Stimulated activated naive CD8-positive, alpha-beta T cell treated with anti-CD3 and anti-CD28 coated beads, Interleukin-15, amount 100 ng/mL, for 72 hours (primary cell): ENCODE results near the gene JAG1.

ENCODE experiments used
- ATAC-seq: fragments of 150-1000 bp; cut with Tn5 transposase; 2 replicates; pipeline ENCODE4 v1.10.0; 2021; ENCODE audit warnings: mild to moderate bottlenecking, moderate library complexity
- DNase-seq, 2 donors: peaks; one replicate each; pipeline ENCODE4 v3.0.0; 2021 to 2022
- H3K27ac Mint-ChIP-seq, 2 donors: one replicate each; pipeline ENCODE4 v1.8.0; 2022; ENCODE audit warnings: mild to moderate bottlenecking in 2 of 2, mixed read lengths in 2 of 2, moderate library complexity in 2 of 2
- H3K27me3 Mint-ChIP-seq: one replicate; pipeline ENCODE4 v1.8.0; 2022; ENCODE audit warnings: mixed read lengths
- H3K4me1 Mint-ChIP-seq: one replicate; pipeline ENCODE4 v1.8.0; 2022; ENCODE audit warnings: mild to moderate bottlenecking, mixed read lengths
- H3K4me3 Mint-ChIP-seq, 2 donors: one replicate each; pipeline ENCODE4 v1.8.0; 2022; ENCODE audit warnings: mild to moderate bottlenecking in 2 of 2, mixed read lengths in 2 of 2, moderate library complexity in 1 of 2
- H3K9me3 Mint-ChIP-seq, 2 donors: one replicate each; pipeline ENCODE4 v1.8.0; 2022; ENCODE audit warnings: mixed read lengths in 2 of 2

Gene JAG1

GRCh38 chr20:10707791-10708190, 34.0 kb upstream of the JAG1 start:
- H3K4me1 Mint-ChIP-seq, result no peaks in the 10 kb centered on the region
- DNase-seq, result no peak

GRCh38 chr20:10707068-10707467, 33.3 kb upstream of the JAG1 start:
- peaks cover 0 to 14% of the 10 kb centered on the region in 2 donors for H3K9me3 Mint-ChIP-seq
- H3K27ac Mint-ChIP-seq, result no peak overlapping the region
- H3K27me3 Mint-ChIP-seq, result peaks cover 7% of the 10 kb centered on the region
- no peaks in the 10 kb centered on the region for H3K4me1 Mint-ChIP-seq
- ATAC-seq (no peak), DNase-seq (no peak)
- no peak overlapping the region for H3K4me3 Mint-ChIP-seq

More at GRCh38 chr20:10707791-10708190, 34.0 kb upstream of the JAG1 start:
- H3K27me3 Mint-ChIP-seq, result peaks cover 7% of the 10 kb centered on the region
- no peak overlapping the region for H3K4me3 Mint-ChIP-seq
- peaks cover 0 to 14% of the 10 kb centered on the region in 2 donors for H3K9me3 Mint-ChIP-seq
- ATAC-seq, result no peak
- H3K27ac Mint-ChIP-seq, result no peak overlapping the region

- peaks cover 0 to 14% of the 10 kb centered on the region in 2 donors for H3K9me3 Mint-ChIP-seq
- ATAC-seq, result no peak
- H3K27me3 Mint-ChIP-seq, result peaks cover 7% of the 10 kb centered on the region
- H3K27ac Mint-ChIP-seq, result no peak overlapping the region
- H3K4me1 Mint-ChIP-seq, result no peaks in the 10 kb centered on the region
- H3K4me3 Mint-ChIP-seq, result no peak overlapping the region
- DNase-seq, result no peak
Measured at GRCh38 chr20:10706460-10706811, 32.6 kb upstream of the JAG1 start.

- Mint-ChIP-seq H3K4me3 (no peak overlapping the region), H3K4me1 (no peaks in the 10 kb centered on the region), H3K27me3 (peaks cover 7% of the 10 kb centered on the region), H3K9me3 (peaks cover 0 to 14% of the 10 kb centered on the region in 2 donors), H3K27ac (no peak overlapping the region)
- ATAC-seq (no peak), DNase-seq (no peak)
Measured at GRCh38 chr20:10705801-10706459, 32.1 kb upstream of the JAG1 start.

- ATAC-seq (no peak), DNase-seq (no peak)
- H3K27ac Mint-ChIP-seq, result no peak overlapping the region
- H3K27me3 Mint-ChIP-seq, result peaks cover 15% of the 10 kb centered on the region
- H3K4me3 Mint-ChIP-seq, result no peak overlapping the region
- H3K9me3 Mint-ChIP-seq, result peaks cover 0 to 21% of the 10 kb centered on the region in 2 donors
- H3K4me1 Mint-ChIP-seq, result no peaks in the 10 kb centered on the region
Measured at GRCh38 chr20:10701607-10702006, 27.8 kb upstream of the JAG1 start.

GRCh38 chr20:10699941-10700340, 26.1 kb upstream of the JAG1 start:
- peaks cover 22% of the 10 kb centered on the region for H3K27me3 Mint-ChIP-seq
- H3K4me3 Mint-ChIP-seq, result no peak overlapping the region
- no peak for ATAC-seq
- H3K4me1 Mint-ChIP-seq, result no peaks in the 10 kb centered on the region
- no peak for DNase-seq
- peaks cover 0 to 26% of the 10 kb centered on the region in 2 donors for H3K9me3 Mint-ChIP-seq
- H3K27ac Mint-ChIP-seq, result no peak overlapping the region

GRCh38 chr20:10699489-10699888, 25.7 kb upstream of the JAG1 start:
- Mint-ChIP-seq H3K4me1 (no peaks in the 10 kb centered on the region), H3K27ac (no peak overlapping the region), H3K9me3 (peaks cover 0 to 26% of the 10 kb centered on the region in 2 donors), H3K27me3 (peaks cover 24% of the 10 kb centered on the region), H3K4me3 (no peak overlapping the region)
- ATAC-seq (no peak), DNase-seq (no peak)

- Mint-ChIP-seq H3K27ac (no peak overlapping the region), H3K4me1 (no peaks in the 10 kb centered on the region), H3K27me3 (peaks cover 30% of the 10 kb centered on the region), H3K4me3 (no peak overlapping the region), H3K9me3 (peaks cover 0 to 12% of the 10 kb centered on the region in 2 donors)
- peak in 1 of 2 donors; percentile 13 for DNase-seq
- ATAC-seq, result no peak
Measured at GRCh38 chr20:10696650-10697049, 22.9 kb upstream of the JAG1 start.

- Mint-ChIP-seq H3K9me3 (no peaks in the 10 kb centered on the region), H3K4me3 (no peak overlapping the region), H3K27me3 (peaks cover 36% of the 10 kb centered on the region), H3K27ac (no peak overlapping the region), H3K4me1 (no peaks in the 10 kb centered on the region)
- DNase-seq (no peak), ATAC-seq (no peak)
Measured at GRCh38 chr20:10689385-10689784, 15.6 kb upstream of the JAG1 start.

GRCh38 chr20:10687895-10688294, 14.1 kb upstream of the JAG1 start:
- DNase-seq (no peak), ATAC-seq (no peak)
- Mint-ChIP-seq H3K27me3 (peaks cover 31% of the 10 kb centered on the region), H3K9me3 (no peaks in the 10 kb centered on the region), H3K4me3 (no peak overlapping the region), H3K4me1 (no peaks in the 10 kb centered on the region), H3K27ac (peak overlapping the region in 1 of 2 donors; percentile 4)

GRCh38 chr20:10686356-10687133, 12.7 kb upstream of the JAG1 start:
- H3K4me1 Mint-ChIP-seq, result no peaks in the 10 kb centered on the region
- no peak overlapping the region for H3K27ac Mint-ChIP-seq
- ATAC-seq, result no peak
- no peaks in the 10 kb centered on the region for H3K9me3 Mint-ChIP-seq
- peaks cover 35% of the 10 kb centered on the region for H3K27me3 Mint-ChIP-seq
- no peak overlapping the region for H3K4me3 Mint-ChIP-seq
- DNase-seq, result no peak

- ATAC-seq, result no peak
- Mint-ChIP-seq H3K4me1 (no peaks in the 10 kb centered on the region), H3K4me3 (no peak overlapping the region)
Measured at GRCh38 chr20:10683537-10683936, 9.7 kb upstream of the JAG1 start.

GRCh38 chr20:10682939-10683338, 9.1 kb upstream of the JAG1 start:
- peaks cover 46% of the 10 kb centered on the region for H3K27me3 Mint-ChIP-seq
- ATAC-seq (no peak), DNase-seq (no peak)
- no peaks in the 10 kb centered on the region for H3K4me1 Mint-ChIP-seq
- H3K27ac Mint-ChIP-seq, result no peak overlapping the region
- no peaks in the 10 kb centered on the region for H3K9me3 Mint-ChIP-seq
- no peak overlapping the region for H3K4me3 Mint-ChIP-seq

More at GRCh38 chr20:10683537-10683936, 9.7 kb upstream of the JAG1 start:
- H3K27ac Mint-ChIP-seq, result no peak overlapping the region
- H3K27me3 Mint-ChIP-seq, result peaks cover 46% of the 10 kb centered on the region
- no peak for DNase-seq
- no peaks in the 10 kb centered on the region for H3K9me3 Mint-ChIP-seq

- H3K4me1 Mint-ChIP-seq, result no peaks in the 10 kb centered on the region
- H3K27me3 Mint-ChIP-seq, result peaks cover 51% of the 10 kb centered on the region
- no peak for ATAC-seq
- no peak overlapping the region for H3K27ac Mint-ChIP-seq
- no peak overlapping the region for H3K4me3 Mint-ChIP-seq
- H3K9me3 Mint-ChIP-seq, result no peaks in the 10 kb centered on the region
- no peak for DNase-seq
Measured at GRCh38 chr20:10681494-10681893, 7.7 kb upstream of the JAG1 start.

GRCh38 chr20:10680571-10680970, 6.8 kb upstream of the JAG1 start:
- Mint-ChIP-seq H3K27ac (no peak overlapping the region), H3K27me3 (peaks cover 51% of the 10 kb centered on the region), H3K9me3 (no peaks in the 10 kb centered on the region), H3K4me3 (no peak overlapping the region), H3K4me1 (no peaks in the 10 kb centered on the region)
- DNase-seq (no peak), ATAC-seq (no peak)

- DNase-seq (no peak), ATAC-seq (no peak)
- Mint-ChIP-seq H3K27ac (no peak overlapping the region), H3K4me1 (peaks cover 6% of the 10 kb centered on the region), H3K4me3 (no peak overlapping the region), H3K9me3 (no peaks in the 10 kb centered on the region), H3K27me3 (peaks cover 62% of the 10 kb centered on the region)
Measured at GRCh38 chr20:10679269-10679668, 5.5 kb upstream of the JAG1 start.
